ENCODE data around the gene TYRO3.

Gene TYRO3

GRCh38 chr15:41512512-41512939 lies 46.5 kb upstream of the TYRO3 start:
- no peak overlapping the region for H3K4me2 ChIP-seq
- H3K4me1 ChIP-seq (ENCODE audit: low read depth, poor library complexity, severe bottlenecking): peaks cover 9% of the 10 kb centered on the region
- H2AFZ ChIP-seq (ENCODE audit: low read depth): no peak overlapping the region
- TF ChIP-seq CTCF (conservative IDR thresholded peaks at IDR 0.05; ENCODE audit: low read depth, low read length): no peak
- H3K27me3 ChIP-seq (ENCODE audit: insufficient read depth, low read depth): no peaks in the 10 kb centered on the region
- H3K79me2 ChIP-seq (ENCODE audit: insufficient read depth, low read depth): no peaks in the 10 kb centered on the region
- H3K9ac ChIP-seq: no peak overlapping the region
- no peaks in the 10 kb centered on the region for H3K36me3 ChIP-seq (ENCODE audit: insufficient read depth)
- H3K27ac ChIP-seq: no peak overlapping the region
- H4K20me1 ChIP-seq (ENCODE audit: insufficient read depth): no peaks in the 10 kb centered on the region
- H3K4me3 ChIP-seq (IDR thresholded peaks at IDR 0.05; ENCODE audit: insufficient read depth, low read depth, low read length): no peak overlapping the region

- no peak overlapping the region for H3K9ac ChIP-seq
- no peaks in the 10 kb centered on the region for H4K20me1 ChIP-seq (ENCODE audit: insufficient read depth)
- H3K4me1 ChIP-seq (ENCODE audit: low read depth, poor library complexity, severe bottlenecking): peaks cover 9% of the 10 kb centered on the region
- H3K27me3 ChIP-seq (ENCODE audit: insufficient read depth, low read depth): no peaks in the 10 kb centered on the region
- TF ChIP-seq CTCF (conservative IDR thresholded peaks at IDR 0.05; ENCODE audit: low read depth, low read length): no peak
- no peaks in the 10 kb centered on the region for H3K79me2 ChIP-seq (ENCODE audit: insufficient read depth, low read depth)
- no peak overlapping the region for H3K4me2 ChIP-seq
- H3K27ac ChIP-seq: no peak overlapping the region
- no peak overlapping the region for H3K4me3 ChIP-seq (IDR thresholded peaks at IDR 0.05; ENCODE audit: insufficient read depth, low read depth, low read length)
- H2AFZ ChIP-seq (ENCODE audit: low read depth): no peak overlapping the region
- H3K36me3 ChIP-seq (ENCODE audit: insufficient read depth): no peaks in the 10 kb centered on the region
Observed at GRCh38 chr15:41512940-41513505, 46.0 kb upstream of the TYRO3 start.

GRCh38 chr15:41513506-41514227 lies 45.3 kb upstream of the TYRO3 start, which contains the start of gene LTK:
TSS of gene LTK (minus strand) at chr15:41513827. CDS start at chr15:41513709, 118 bp downstream.
- H3K27ac ChIP-seq: no peak within 1 kb of the TSS

GRCh38 chr15:41517895-41518449 lies 41.0 kb upstream of the TYRO3 start:
- no peaks in the 10 kb centered on the region for H3K36me3 ChIP-seq (ENCODE audit: insufficient read depth)
- H2AFZ ChIP-seq (ENCODE audit: low read depth): no peak overlapping the region
- H3K4me2 ChIP-seq: no peak overlapping the region
- no peak for TF ChIP-seq CTCF (conservative IDR thresholded peaks at IDR 0.05; ENCODE audit: low read depth, low read length)
- H3K4me1 ChIP-seq (ENCODE audit: low read depth, poor library complexity, severe bottlenecking): peaks cover 9% of the 10 kb centered on the region
- no peaks in the 10 kb centered on the region for H3K27me3 ChIP-seq (ENCODE audit: insufficient read depth, low read depth)
- H3K4me3 ChIP-seq (IDR thresholded peaks at IDR 0.05; ENCODE audit: insufficient read depth, low read depth, low read length): no peak overlapping the region
- no peak overlapping the region for H3K27ac ChIP-seq
- no peaks in the 10 kb centered on the region for H4K20me1 ChIP-seq (ENCODE audit: insufficient read depth)
- H3K79me2 ChIP-seq (ENCODE audit: insufficient read depth, low read depth): no peaks in the 10 kb centered on the region
- H3K9ac ChIP-seq: no peak overlapping the region

More at GRCh38 chr15:41513506-41514227, 45.3 kb upstream of the TYRO3 start, which contains the start of gene LTK:
- no peak for TF ChIP-seq CTCF (conservative IDR thresholded peaks at IDR 0.05; ENCODE audit: low read depth, low read length)
- H2AFZ ChIP-seq (ENCODE audit: low read depth): no peak within 1 kb of the TSS
- H3K79me2 ChIP-seq (ENCODE audit: insufficient read depth, low read depth): no peaks in the 10 kb centered on the region
- H4K20me1 ChIP-seq (ENCODE audit: insufficient read depth): no peaks in the 10 kb centered on the region
- no peak within 1 kb of the TSS for H3K4me2 ChIP-seq
- no peaks in the 10 kb centered on the region for H3K36me3 ChIP-seq (ENCODE audit: insufficient read depth)
- no peaks in the 10 kb centered on the region for H3K27me3 ChIP-seq (ENCODE audit: insufficient read depth, low read depth)
- no peak within 1 kb of the TSS for H3K4me3 ChIP-seq (IDR thresholded peaks at IDR 0.05; ENCODE audit: insufficient read depth, low read depth, low read length)
- peaks cover 9% of the 10 kb centered on the region for H3K4me1 ChIP-seq (ENCODE audit: low read depth, poor library complexity, severe bottlenecking)
- no peak within 1 kb of the TSS for H3K9ac ChIP-seq
